Natural killer cell treated with Interleukin-12 subunit alpha and Interleukin-12 subunit beta and Interleukin-15 and Interleukin-18, amount 100 ng/mL, for 72 hours (primary cell): Measurements from ENCODE around the gene GART. TPM values are rescaled to one million over a fixed set of nuclear protein-coding genes. Genes with fewer than 3 reads are reported as not detected.

Source experiments
- ATAC-seq, 2 donors: fragments of 150-1000 bp; cut with Tn5 transposase in 1 of 2; sonication (Bioruptor Pico), chemical (Tn5 transposase) in 1 of 2; 2 replicates each; pipeline ENCODE4 v1.10.0; 2021
- DNase-seq: peaks from one replicate; pipeline ENCODE4 v3.0.0; 2022; ENCODE audit warnings: low spot score
- H3K27ac Mint-ChIP-seq, 2 donors: 1 replicate in 1 of 2; 2 replicates in 1 of 2; pipeline ENCODE4 v1.8.0; 2022; ENCODE audit warnings: mixed read lengths in 2 of 2, mild to moderate bottlenecking in 1 of 2, moderate library complexity in 1 of 2
- H3K27me3 Mint-ChIP-seq, 2 donors: 1 replicate in 1 of 2; 2 replicates in 1 of 2; pipeline ENCODE4 v1.8.0; 2022; ENCODE audit warnings: mixed read lengths in 2 of 2
- H3K36me3 Mint-ChIP-seq: one replicate; pipeline ENCODE4 v1.8.0; 2022; ENCODE audit warnings: mixed read lengths
- H3K4me1 Mint-ChIP-seq, 2 donors: 1 replicate in 1 of 2; 2 replicates in 1 of 2; pipeline ENCODE4 v1.8.0; 2022; ENCODE audit warnings: low read depth in 2 of 2, mixed read lengths in 2 of 2, mild to moderate bottlenecking in 1 of 2
- H3K4me3 Mint-ChIP-seq: one replicate; pipeline ENCODE4 v1.8.0; 2022; ENCODE audit warnings: mixed read lengths
- H3K9me3 Mint-ChIP-seq: 2 replicates; pipeline ENCODE4 v1.8.0; 2022; ENCODE audit warnings: mixed read lengths
- total RNA-seq, 2 donors: library from RNA; stranded (reverse); gene quantifications; one replicate each; pipeline ENCODE4 v1.2.3, GENCODE V29; 2022

The GART gene
- total RNA-seq, 2 donors from 2014 or later, result 127 to 163 TPM

- Mint-ChIP-seq H3K36me3 (peaks cover 11% of the 10 kb centered on the region), H3K9me3 (no peaks in the 10 kb centered on the region), H3K4me3 (no peak overlapping the region), H3K27ac (no peak overlapping the region), H3K27me3 (no peaks in the 10 kb centered on the region), H3K4me1 (no peaks in the 10 kb centered on the region)
- DNase-seq, result no peak
- no peak for ATAC-seq
Measured at GRCh38 chr21:33455686-33456446, 86.1 kb downstream of the GART start.

Other genes with a start within 250 kb of the GART start
- 10 to 100 TPM; 16.0 to 16.6 TPM for gene IFNAR1, start 217.1 kb downstream of the GART start, total RNA-seq
- gene IFNGR2, start 138.7 kb downstream of the GART start, total RNA-seq, result 1 to 10 TPM in 1 of 2 donors, not detected in 1; 1.6 TPM
- 10 to 100 TPM; 19.5 to 24.7 TPM for gene TMEM50B, start 62.1 kb downstream of the GART start, total RNA-seq
- under 1 TPM; 0.52 to 0.86 TPM for gene DNAJC28, start 50.4 kb downstream of the GART start, total RNA-seq
- gene SON, start 921 bp upstream of the GART start, total RNA-seq, result 100 to 1,000 TPM; 307 to 362 TPM
- gene DONSON, start 46.6 kb upstream of the GART start, total RNA-seq, result 10 to 100 TPM; 20.3 to 38.7 TPM
- 10 to 100 TPM; 28.0 to 31.7 TPM for gene CRYZL1, start 99.6 kb upstream of the GART start, total RNA-seq
- gene ITSN1, start 100.4 kb upstream of the GART start, total RNA-seq, result 1 to 10 TPM; 4.0 to 8.1 TPM